Measurements from ENCODE around the gene MRPL44.
"Not testable (repeated sequence)": the region's sequence is repeated elsewhere in the genome, so short reads cannot be mapped to it uniquely, and the experiment has no call there.

MRPL44 gene

DNA sequence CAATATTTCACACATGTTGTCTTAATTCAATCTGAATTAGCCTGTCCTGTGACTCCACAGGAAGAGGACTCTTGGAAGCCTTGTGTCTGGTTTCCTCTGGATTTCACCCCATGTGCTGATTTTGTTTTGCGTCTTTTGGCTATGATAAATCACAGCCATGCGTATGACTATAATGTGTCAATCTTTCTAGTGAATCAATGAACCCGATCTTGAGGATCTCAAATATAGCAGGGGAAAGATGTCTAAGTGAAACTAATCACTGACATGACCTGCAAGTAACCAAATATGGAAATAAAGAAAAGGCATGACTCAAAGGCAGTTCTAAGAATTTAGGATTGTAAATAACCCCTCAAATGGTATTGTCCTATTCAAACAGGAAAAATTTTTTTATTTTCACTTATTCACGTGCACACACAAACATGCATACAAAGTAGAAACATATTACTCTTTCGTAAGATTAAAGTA is 20.4 kb upstream of the MRPL44 start:
- ATAC-seq (peak; percentile 44), DNase-seq (no peak)

DNA sequence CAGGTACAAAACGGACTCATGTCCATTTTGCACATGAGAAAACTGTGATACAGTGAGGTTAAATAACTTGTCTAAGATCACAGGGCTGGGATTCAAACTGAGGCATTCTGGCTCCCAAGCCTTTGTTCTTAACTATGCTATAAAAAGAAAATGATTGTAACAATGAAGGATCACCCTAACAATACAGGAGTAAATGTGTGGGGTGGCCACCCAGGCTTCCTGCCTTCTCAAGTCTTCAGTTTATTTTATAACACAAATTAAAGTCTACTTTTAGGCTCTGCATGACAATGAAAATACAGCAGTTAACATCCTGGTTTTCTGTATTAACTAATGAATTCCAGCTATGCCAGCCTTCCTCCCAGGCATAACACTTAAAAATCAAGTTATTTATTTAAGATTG is 19.7 kb upstream of the MRPL44 start:
- ATAC-seq = no peak

DNA sequence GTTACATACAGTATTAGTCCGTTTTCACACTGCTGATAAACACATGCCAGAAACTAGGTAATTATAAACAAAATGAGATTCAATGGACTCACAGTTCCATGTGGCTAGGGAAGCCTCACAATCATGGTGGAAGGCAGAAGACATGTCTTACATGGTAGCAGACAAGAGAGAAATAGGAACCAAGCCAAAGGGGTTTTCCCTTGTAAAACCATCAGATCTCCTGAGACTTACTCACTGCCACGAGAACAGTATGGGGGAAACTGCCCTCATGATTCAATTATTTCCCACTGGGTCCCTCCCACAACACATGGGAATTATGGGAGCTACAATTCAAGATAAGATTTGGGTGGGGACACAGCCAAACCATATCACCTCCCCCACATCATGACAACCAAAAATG is 17.8 kb upstream of the MRPL44 start:
- not testable (repeated sequence) for DNase-seq, ATAC-seq

More for the DNA sequence above, 19.7 kb upstream of the MRPL44 start:
- no peak for DNase-seq

DNA sequence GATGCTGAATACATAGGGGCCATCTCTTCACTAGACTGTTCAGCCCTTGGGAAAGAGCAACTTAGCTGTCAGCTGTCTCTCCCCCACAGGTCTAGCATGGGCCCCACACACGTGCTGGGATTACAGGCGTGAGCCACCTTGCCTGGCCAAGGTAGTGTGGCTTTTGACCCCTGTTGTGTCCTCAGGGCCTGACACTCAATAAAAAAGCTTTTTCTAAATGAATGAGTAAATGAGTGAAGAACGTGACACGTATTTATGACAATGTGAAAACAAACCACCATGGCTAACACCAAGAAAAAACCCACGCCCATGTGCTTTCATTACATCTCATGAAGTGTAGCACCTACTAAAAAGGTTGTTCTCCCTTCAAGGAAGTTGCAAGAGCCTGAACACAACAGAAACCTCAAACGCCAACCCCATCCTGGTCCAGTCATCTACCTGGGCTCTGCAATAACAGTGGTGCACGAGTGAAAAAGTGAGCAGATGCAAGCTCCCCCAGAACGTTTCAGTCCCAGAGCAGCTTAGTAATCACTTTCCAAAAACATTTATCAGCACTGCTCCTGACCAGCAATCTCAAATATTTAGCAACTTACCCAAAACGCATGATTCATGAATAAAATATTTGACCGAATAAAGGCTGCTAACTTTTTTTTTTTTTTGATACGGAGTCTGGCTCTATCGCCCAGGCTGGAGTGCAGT is 15.5 kb upstream of the MRPL44 start:
- ATAC-seq (peak; percentile 88), DNase-seq (peak; percentile 62)

DNA sequence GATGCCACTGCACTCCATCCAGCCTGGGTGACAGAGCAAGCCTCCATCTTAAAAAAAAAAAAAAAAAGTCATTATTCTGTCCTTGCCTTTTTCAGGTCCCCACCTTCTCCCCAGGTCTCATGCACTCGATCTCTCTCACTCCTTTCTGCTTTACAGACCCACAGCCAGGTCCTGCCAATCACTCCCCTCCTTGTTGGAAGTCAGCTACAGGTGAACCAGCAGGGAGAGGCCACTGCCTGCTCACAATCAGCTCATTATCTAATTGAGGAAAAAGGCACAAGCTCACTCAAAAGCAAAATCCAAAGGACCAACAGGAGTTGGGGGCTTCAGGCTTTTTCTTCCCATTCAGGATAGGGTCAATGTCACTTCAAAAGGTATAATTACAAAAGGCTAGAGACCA is 14.1 kb upstream of the MRPL44 start:
- DNase-seq = no peak
- ATAC-seq = no peak

DNA sequence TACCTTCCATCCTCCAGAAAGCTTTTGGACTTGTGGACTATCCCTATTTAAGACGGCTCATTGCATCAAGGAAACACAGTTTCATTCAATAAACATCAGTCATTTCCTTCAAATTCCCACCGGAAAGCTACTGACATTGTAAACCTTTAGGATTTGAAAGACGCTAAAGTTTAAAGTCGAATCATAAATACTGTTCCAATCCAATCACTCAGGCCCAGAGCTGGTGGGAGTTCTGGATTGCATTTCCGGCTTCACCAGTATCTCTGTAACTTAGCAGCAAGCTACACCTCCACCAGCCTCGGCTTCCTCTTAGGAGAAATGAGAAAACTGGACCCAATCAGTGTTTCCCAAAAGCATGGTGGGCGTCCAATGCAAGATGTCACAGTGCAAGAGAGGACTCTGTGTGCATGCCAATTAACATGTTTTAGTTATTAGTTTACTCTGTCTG is 13.7 kb upstream of the MRPL44 start:
- ATAC-seq (no peak), DNase-seq (no peak)

DNA sequence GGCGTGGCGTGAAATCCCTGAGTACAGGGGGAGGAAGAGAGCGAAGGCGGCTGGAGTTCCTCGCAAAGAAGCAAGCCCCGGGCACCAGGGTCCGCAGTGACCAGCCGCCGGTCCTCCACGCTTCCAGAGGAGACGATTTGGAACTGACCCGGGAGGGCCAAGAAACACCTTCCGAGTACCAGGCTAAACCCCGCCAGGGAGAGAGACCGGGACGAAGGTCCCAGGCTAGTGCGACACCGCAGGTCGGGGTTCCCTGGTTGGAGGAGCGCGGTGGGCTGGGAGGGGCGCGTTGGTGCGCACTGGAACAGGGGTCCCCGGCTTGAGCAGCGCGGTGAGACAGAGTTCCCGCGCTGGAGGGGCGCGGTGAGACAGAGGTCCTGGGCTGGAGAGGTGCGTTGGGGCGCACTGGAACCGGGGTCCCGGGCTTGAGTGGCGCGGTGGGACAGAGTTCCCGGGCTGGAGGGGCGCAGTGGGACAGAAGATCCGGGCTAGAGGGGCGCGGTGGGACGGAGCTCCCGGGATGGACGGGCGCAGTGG is 13.0 kb upstream of the MRPL44 start:
- DNase-seq (peak; percentile 45), ATAC-seq (no peak)

DNA sequence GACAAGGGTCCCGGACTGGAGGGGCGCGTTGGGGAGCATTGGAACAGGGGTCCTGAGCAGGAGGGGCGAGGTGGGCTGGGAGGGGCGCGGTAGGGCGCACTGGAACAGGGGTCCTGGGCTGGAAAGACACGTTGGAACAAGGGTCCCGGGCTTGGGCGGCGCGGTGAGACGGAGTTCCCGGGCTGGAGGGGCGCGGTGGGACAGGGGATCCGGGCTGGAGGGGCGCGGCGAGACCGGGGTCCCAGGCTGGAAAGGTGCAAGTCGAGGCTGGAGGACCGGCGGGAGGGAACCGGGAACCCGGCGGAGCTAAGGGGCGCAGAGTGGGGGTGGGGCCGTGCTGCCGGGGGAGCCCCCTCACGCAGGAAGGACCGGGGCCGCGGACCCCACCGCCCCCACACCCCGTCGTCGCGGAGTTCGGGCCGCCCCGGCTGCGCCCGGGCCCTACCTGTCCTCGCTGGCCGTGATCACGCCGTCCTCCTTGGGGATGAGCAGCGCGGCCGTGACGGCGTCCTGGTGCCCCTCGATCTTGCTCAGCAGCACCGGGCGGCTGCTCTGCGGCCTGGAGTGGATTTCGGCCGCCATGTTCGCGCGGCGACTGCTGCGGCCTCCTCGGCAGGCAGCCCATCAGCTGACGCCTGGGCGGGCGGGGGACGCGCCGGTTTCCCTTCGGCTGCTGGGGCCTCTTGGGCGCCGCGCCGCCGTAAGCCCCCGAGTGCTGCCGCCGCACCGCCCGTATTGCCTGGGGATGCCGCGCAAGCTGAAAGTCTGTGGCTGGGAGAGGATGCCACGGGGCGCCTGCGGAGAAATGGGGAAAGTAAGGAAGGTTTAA is 12.3 kb upstream of the MRPL44 start, which contains the start of gene WDFY1:
WDFY1 (minus strand) TSS at position 633 of the 829 bp plus-strand sequence; CDS start at position 582, 51 bp downstream.
- ATAC-seq = peak; percentile 83
- DNase-seq = peak; percentile 87

DNA sequence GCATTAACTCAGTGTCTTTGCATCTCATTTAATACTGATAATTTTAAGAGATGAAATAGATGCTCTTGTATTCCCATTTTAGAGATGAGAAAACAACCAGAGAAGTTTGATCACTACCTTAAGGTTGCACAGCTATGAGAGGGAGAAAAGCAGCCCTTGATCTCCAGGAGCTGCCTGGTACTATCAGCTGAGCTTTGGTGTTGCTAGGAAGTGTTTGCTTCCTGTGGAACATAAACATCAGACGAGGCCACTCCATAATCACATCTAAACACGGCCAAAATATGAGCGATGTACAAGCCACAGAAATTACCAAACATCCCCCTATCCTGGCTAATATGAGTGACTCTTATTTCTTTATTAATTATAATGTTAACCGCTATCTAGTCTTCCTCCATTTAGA is 11.5 kb upstream of the MRPL44 start:
- DNase-seq (no peak), ATAC-seq (no peak)

DNA sequence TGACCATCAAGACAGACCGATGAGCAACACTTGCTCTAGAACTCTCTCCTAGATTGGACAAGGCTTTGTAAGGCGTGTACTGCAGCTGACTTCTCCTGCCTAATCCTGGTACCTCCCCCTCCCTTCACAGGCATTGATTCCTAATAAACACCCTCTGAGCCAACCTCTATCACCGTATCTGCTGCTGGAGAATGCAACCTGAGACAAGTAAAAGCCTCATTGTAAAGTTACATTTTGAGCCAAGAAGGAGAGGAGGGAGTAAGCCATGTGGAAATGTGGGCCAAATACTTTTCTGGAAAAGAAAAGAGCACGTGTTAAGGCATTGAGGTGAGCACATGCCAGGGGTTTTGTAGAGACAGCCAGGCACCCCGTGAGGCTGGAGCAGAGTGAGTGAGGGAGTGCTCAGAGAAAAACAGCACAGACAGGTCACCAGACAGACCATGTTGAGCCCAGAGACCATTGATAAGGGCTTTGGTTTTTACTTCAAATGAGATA is 9.5 kb upstream of the MRPL44 start:
- ATAC-seq (no peak), DNase-seq (no peak)

DNA sequence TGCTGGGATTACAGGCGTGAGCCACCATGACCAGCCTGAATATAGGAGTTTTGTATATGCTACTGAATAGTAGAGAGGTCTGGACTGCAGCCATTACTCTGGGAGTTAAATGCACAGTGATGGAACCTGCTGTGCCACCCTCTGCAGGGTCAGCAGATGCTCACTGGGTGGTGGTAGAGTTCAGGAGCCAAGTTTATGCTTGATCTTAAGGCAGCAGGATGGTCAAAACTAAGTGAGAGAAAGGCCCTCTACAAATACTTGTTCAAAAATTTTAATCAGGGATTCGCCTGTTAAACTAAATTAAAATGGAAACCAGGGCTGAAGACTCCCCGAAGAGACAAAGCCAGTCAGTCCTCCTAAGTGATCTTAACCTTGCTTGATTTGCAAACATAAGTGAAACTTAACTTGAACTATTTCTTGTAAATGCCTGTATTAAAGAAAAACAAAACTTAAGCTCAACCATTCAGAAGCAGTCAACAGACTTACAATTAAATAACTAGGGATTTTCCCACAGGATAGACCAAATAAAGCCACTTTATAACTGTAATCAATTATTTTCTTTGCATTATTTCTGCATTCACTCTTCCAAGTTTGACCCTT is 7.9 kb upstream of the MRPL44 start:
- no peak for ATAC-seq
- DNase-seq = no peak

DNA sequence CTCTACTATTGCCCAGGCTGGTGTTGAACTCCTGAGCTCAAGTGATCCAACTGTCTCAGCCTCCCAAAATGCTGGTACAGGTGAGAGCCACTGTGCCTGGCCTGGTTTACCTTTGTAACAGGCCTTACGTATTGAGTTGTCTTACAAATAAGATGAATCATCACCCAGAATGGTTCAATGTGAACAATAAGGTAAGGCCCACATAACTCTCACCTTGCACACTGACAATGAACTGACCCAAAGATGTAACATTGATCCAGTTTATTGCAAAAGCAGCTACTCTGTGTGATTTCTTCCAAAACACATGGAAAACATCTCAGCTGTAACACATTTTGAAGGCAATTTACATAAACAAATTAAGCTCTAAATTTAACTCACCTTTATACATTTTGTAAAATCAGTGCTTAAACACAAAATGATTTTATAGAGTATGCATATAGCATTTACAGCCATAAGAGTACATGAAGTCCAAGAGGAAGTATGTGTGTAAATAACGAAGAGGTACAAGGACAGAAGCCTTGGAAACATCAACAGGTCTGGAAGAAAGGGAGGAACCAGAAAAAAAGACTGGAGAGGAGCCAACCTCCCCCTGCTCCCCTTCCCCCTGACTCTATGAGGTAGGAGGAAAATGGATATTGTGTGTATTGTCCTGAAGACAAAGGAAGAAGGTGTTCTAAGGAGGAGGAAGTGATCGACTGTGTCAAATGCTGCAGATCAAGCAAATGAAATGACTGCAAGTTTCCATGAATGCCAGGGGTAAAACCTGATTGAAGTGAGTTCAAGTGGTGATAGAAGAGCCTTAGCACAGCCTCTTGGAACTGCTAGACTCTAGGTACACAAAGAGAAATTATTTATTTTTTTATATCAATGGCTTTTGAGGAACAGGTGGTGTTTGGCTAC is 6.6 kb upstream of the MRPL44 start:
- ATAC-seq (peak; percentile 13), DNase-seq (no peak)

DNA sequence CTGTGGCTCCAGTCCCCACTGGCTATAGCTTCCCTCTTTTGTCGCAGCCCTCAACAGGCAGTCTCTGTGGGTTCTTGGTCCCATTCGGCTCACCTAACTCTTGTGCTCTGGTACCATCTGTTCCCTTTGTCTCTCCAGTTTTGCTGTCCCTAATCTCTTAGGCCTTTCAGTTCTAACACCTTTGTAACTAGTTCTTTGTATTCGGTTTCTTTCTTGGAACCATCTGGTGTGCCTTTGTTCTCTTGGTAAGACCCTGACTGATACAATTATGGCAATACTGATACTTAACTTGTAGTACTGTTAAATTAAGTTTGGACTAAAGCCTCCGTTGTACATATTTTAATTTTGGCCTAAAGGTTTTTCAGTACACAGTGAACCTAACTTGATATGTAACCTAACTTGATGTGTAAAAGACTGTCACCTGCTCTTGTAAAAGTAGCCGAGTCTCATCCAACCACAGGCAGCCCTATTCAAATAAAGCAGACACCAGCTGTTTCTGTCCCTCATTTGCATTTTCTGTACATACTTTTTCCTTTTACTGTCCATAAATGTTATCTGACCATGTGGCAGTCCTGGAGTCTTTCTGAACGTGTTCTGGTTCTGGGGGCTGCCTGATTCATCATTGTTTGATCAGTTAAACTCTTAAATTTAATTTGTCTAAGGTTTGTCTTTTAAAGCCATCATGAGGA is 4.8 kb upstream of the MRPL44 start:
- DNase-seq (no peak), ATAC-seq (no peak)

DNA sequence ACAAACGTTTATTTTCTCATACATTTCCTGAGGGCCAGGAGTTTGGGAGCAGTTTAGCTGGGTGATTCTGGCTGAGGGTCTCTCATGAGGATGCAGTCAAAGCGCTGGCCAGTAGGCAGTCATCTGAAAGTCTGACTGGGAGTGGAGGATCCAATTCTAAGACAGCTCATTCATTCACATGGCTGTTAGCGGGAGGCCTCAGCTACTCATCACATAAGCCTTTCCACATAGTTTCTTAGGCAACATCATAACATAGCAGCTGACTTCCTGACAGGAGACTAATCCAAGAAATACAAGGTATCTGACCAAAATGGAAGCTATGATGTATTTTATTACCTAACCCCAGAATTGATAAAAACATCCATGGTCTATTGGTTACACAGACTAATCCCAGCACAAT is 2.9 kb upstream of the MRPL44 start:
- no peak for ATAC-seq
- no peak for DNase-seq

DNA sequence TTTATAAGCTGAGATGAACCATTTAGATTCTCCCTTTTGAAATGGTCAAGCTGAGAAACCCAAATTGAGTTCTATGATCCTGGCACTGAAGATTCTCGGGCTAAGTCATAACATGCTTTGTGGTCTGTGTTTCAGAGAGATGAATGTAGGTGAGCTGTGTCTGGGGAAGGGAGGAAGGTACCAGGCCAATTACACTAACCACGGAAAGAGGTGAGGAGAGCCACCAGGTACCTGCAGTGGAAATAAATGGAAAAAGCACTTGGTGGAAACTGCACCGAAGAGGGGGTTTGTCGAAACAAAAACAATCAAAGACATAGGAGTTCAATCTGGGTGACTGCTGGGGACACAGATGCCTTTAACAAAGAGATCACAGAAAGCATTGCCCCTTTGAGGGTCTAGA is 963 bp upstream of the MRPL44 start:
- DNase-seq = no peak
- peak; percentile 28 for ATAC-seq

DNA sequence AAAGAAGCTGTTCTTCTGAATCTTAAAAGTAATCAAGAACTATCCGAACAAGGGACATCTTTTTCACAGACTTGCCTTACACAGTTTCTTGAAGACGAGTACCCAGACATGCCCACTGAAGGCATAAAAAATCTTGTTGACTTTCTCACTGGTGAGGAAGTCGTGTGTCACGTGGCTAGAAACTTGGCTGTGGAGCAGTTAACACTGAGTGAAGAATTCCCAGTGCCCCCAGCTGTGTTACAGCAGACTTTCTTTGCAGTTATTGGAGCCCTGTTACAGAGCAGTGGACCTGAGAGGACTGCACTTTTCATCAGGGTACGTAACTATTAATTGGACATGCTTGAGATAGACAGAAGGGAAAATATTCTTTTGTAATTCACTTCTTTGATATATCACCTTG is 2.4 kb downstream of the MRPL44 start:
- no peak for DNase-seq
- no peak for ATAC-seq

DNA sequence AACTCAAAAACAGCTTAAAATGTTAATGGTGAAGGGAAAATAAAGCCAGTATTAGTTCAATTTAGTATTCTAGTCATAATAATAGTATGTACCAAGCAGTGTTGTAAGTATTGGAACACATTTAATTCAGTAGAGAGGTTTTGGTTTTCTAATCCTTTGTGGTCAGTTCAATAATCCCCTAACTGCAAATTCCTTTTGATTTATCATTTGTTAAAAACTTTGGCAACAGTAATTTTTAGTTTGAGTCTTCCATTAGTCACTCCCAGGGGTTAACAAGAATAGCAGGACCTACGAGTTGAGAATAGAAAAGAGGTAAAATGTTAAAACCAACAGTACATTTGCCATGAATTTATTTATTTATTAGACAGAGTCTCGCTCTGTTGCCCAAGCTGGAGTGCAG is 10.7 kb downstream of the MRPL44 start:
- DNase-seq = no peak
- no peak for ATAC-seq

DNA sequence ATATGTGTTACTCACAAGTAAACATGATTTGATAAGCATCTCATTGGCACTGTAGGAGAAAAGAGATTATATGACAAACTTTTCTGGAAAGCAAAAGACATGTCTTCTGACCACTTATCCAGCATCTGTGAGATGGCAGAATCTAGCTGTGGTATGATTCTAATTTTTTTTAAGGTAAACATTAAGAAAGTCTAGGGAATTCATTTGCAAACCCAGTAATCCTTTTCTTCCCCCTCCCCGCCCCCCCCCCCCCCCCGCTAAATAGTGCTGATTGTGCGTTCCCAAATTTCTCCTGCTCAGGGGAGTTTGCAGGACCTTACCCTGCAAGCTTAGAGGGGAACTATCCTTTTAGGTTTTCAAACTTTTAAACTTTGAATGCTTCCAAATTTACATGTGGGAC is 12.1 kb downstream of the MRPL44 start:
- no peak for DNase-seq

DNA sequence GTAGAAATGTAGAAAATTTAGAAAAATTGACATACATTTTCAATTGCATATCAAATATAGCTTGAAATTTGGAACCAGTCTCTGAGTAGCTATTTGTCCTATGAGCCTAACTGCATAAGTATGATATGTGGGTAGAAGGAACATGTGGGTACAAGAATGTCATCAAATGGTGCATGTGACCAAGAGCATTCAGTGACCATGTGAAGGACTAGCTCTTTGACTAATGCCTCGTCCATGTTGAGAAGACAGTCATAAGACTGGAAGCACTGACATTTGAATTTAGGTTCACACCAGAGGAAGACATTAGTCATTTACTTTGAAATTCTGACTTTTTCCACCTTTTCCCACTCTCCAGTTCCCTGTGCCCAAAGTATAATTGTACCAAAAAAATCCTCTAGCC is 12.6 kb downstream of the MRPL44 start:
- ATAC-seq = no peak
- no peak for DNase-seq

More for the DNA sequence above, 12.1 kb downstream of the MRPL44 start:
- ATAC-seq = no peak

DNA sequence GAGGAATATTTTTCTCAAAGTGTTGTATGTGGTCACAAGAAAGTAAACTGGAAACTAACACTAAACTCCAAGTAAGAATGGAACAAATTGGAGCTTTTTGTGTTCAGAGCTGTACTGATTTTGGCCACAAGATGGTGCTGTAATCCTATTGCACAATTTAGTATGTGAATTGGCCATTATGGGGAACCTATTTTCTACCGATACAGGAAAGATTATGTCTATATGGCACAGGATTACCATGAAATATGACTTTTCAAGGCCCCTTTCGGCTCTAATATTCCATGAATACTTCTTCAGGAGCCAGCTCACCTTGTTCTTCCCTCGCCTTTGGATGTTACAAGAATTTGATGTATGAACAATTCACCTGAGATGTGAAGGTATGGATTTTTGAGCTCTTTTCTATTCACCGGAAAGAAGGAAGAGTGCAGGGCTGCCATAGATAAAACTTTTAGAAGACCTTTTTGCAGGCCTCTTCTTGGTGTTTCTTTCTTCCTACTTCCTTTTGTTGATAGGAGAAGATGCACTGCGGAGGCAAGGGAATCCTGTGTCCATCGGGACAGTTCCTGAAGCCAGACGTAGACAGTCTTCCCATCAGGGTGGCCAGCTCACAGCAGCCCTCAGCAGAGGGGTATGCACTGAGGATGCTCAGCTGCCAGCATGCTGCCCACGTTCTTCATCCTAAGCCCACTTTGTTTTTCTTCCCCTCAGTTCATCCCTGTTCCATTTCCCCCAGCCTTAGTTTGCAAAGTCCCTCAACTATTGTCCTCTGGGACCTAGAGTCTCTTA is 13.3 kb downstream of the MRPL44 start:
- DNase-seq (peak; percentile 69), ATAC-seq (peak; percentile 55)
